Adipose tissue (tissue), 3 donors: Measurements from ENCODE around the gene ACSBG1. TPM values are rescaled to one million over a fixed set of nuclear protein-coding genes. Genes with fewer than 3 reads are reported as not detected.

ENCODE experiments used
- H3K27ac ChIP-seq: one replicate; pipeline ENCODE4 v1.5.1; 2013; ENCODE audit warnings: low read depth, low read length
- WGBS, 3 donors: extraction: QIAGEN DNeasy Blood & Tissue Kit; methylation state at CpG; one replicate each; pipeline ENCODE4 v1.1.7; 2013; 5-methylcytosine and 5-hydroxymethylcytosine counted together
- polyA plus RNA-seq, 3 donors: library from polyadenylated mRNA; stranded (reverse); fragments of 200-250 nt; gene quantifications; one replicate each; pipeline ENCODE4 v1.2.3, GENCODE V29; 2013
- donor health status: healthy with polysubstance abuse.
- donor health status: Bipolar disorder and iron deficiency.
- donor health status: healthy.

Gene ACSBG1
- polyA plus RNA-seq, 3 donors: 0.09 to 0.27 (median 0.11) TPM

DNA sequence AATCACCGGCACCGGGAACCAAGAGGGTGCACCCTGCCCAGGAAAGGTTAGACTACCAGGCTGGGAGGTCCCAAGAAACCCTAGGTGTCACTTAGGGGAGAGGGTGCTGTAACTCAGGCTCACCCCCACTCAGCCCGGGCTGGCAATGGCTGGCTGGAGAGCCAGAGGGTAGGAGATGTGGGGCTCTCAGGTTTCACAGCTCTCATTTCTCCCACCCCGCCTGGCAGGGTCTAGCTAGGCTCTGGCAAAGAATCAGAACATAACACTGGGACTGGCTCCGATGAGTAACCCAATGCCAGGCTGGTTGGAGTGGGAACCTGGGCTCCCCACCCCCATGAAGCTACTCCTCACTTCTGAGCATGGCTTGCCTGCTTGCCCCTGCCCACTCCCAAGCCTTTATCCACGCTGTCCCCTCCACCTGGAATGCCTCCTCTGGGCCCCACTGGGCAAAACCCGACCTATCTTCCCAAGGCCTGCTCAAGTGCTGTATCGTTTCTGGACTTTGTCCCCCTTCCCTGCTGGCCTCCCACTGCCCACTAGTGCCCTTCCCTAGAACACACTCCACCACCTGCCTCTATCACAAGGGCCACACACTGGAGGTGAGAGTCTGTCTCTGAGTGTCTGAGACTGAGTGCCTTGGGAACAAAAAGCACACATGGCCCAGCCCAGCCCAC is 105.2 kb downstream of the ACSBG1 start:
- H3K27ac ChIP-seq: no peak overlapping the region
- 48 to 78% (median 70%) methylated on average over 8 of the region's 8 CpGs for WGBS, 3 donors

DNA sequence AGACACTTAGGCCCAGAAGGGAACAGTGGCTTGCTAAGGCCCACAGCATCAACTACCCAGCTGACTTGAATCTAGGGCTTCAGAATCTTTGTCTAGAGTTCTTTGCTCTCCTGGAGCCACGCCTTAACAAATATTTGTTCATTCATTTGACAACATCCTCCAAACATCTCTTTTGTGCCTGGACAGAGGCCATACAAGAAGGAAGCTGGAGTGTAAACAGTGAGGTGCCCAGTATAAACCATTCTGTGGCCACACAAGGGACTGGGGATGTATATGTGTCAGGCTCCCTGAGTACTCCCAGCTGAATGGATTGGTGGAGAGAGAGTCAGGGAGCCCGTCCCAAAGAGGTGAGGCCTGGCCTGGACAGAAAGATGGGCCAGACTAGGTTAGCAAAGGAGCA is 106.5 kb downstream of the ACSBG1 start:
- 86 to 96% (median 93%) methylated on average over 2 of the region's 2 CpGs for WGBS, 3 donors
- H3K27ac ChIP-seq: no peak overlapping the region

DNA sequence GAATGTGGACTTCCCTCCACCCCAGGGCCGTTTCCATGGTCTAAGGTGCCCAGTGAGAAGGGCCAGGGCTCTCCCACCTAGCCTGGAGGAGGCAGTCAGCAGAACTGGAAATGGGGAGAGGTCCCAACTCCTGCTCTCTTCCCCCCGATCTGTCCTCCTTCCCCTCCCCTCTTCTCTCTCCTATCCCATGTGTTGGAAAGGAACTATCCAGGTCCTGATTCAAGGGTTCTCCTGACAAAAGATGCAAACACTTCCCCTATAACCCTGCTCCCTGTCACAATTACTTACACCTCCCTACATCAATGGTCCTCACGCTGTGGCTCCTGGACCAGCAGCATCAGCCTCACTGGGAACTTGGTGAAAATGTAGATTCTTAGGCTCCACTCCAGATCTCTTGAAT is 109.1 kb downstream of the ACSBG1 start:
- no peak overlapping the region for H3K27ac ChIP-seq
- WGBS, 3 donors: 79 to 82% (median 80%) methylated on average over 3 of the region's 3 CpGs

DNA sequence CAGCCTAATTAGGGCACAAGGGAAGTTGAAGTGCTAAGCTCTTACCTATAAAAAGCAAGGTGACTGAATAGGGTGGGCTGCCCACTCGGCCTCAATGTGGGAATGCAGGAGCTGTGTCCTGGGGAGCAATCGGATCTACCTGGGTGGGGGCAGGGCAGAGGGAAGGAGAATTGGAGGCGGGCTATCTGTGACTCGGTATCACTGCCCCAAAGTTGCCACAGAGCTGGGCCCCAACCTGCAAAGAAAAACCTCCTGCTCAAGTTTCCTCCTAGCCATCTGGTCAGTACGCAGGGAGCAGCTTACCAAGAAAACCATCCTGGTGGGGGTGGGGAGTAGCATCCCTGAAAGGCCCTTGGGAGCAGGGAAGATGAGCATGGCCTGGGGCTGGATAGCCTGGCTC is 113.8 kb downstream of the ACSBG1 start:
- WGBS, 3 donors: 89 to 91% (median 90%) methylated on average over 5 of the region's 5 CpGs

More for the DNA sequence above, 113.8 kb downstream of the ACSBG1 start:
- H3K27ac ChIP-seq: no peak overlapping the region

Other genes starting within 250 kb of the ACSBG1 start
- gene TBC1D2B, start 156.9 kb downstream of the ACSBG1 start, polyA plus RNA-seq: 10 to 100 TPM; 19.0 to 47.3 (median 24.4) TPM
- gene SH2D7, start 142.0 kb downstream of the ACSBG1 start, polyA plus RNA-seq: under 1 TPM in 1 of 3 donors, not detected in 2; 0.02 TPM
- gene CIB2, start 103.1 kb downstream of the ACSBG1 start, polyA plus RNA-seq: 1 to 10 TPM; 2.2 to 9.4 (median 3.0) TPM
- 10 to 100 TPM; 13.9 to 50.6 (median 34.4) TPM for gene IDH3A, start 85.2 kb downstream of the ACSBG1 start, polyA plus RNA-seq
- gene DNAJA4, start 30.0 kb upstream of the ACSBG1 start, polyA plus RNA-seq: 10 to 100 TPM in 1 of 3 donors, 1 to 10 TPM in 2; 8.6 to 38.5 (median 9.4) TPM
- gene SKIC8, start 65.0 kb upstream of the ACSBG1 start, polyA plus RNA-seq: 10 to 100 TPM; 29.0 to 58.3 (median 55.7) TPM
- under 1 TPM in 1 of 3 donors, not detected in 2; 0.82 TPM for gene CRABP1, start 105.8 kb upstream of the ACSBG1 start, polyA plus RNA-seq
- gene IREB2, start 203.7 kb upstream of the ACSBG1 start, polyA plus RNA-seq: 10 to 100 TPM in 2 of 3 donors, 1 to 10 TPM in 1; 7.5 to 16.9 (median 15.4) TPM